Measurements from ENCODE around the gene LZIC.

Gene LZIC

GRCh38 chr1:9882945-9883303, 60.3 kb downstream of the LZIC start:
- H2BK5ac ChIP-seq (ENCODE audit: low read depth, low read length, poor library complexity, severe bottlenecking), result no peak overlapping the region
- peaks cover 38% of the 10 kb centered on the region for H3K79me1 ChIP-seq (replicated peaks; ENCODE audit: low read length, poor library complexity, severe bottlenecking)
- H2BK12ac ChIP-seq (ENCODE audit: low read length in 2 of 2), result no peak overlapping the region
- H3K36me3 ChIP-seq (ENCODE audit: control insufficient read depth in 1 of 2, insufficient read depth in 2 of 2, low read depth in 1 of 2, low read length in 2 of 2), result peaks cover 0 to 41% of the 10 kb centered on the region in 2 experiments
- H3K14ac ChIP-seq (ENCODE audit: low read length in 2 of 2), result no peak overlapping the region
- no peak overlapping the region for H3K27ac ChIP-seq (ENCODE audit: low read length, poor library complexity, severe bottlenecking)
- no peak overlapping the region for H2AFZ ChIP-seq (ENCODE audit: low read depth, low read length)
- no peak overlapping the region for H3K4me3 ChIP-seq (ENCODE audit: insufficient read depth in 1 of 2, low read depth in 1 of 2, low read length in 2 of 2)
- DNase-seq, result no peak
- no peak overlapping the region for H3K9ac ChIP-seq (ENCODE audit: low read length)
- no peak overlapping the region for H3K4me2 ChIP-seq (ENCODE audit: low read length, poor library complexity, severe bottlenecking)
- H3K4me1 ChIP-seq (ENCODE audit: control insufficient read depth, insufficient read depth, low read depth, low read length), result peaks cover 32% of the 10 kb centered on the region
- H3K23ac ChIP-seq (ENCODE audit: low read length in 2 of 2), result no peak overlapping the region
- H2AK5ac ChIP-seq (ENCODE audit: low read length, severe bottlenecking), result no peak overlapping the region
- H4K91ac ChIP-seq (ENCODE audit: low read length), result no peak overlapping the region
- peak overlapping the region; percentile 27 for H2BK120ac ChIP-seq (ENCODE audit: low read depth, low read length)
- H4K8ac ChIP-seq (ENCODE audit: low read length), result no peak overlapping the region
- no peaks in the 10 kb centered on the region for H3K9me3 ChIP-seq (ENCODE audit: control insufficient read depth, low read length)
- no peak overlapping the region for H3K4ac ChIP-seq (ENCODE audit: low read depth in 1 of 2, low read length in 2 of 2)
- peak overlapping the region in 1 of 2 experiments; percentile 52 for H3K18ac ChIP-seq (ENCODE audit: low read depth in 1 of 2, low read length in 2 of 2)
- no peak overlapping the region for H2BK15ac ChIP-seq (ENCODE audit: low read depth, poor library complexity, severe bottlenecking)
- peaks cover 0 to 5% of the 10 kb centered on the region in 2 experiments for H3K27me3 ChIP-seq (ENCODE audit: control insufficient read depth in 1 of 2, insufficient read depth in 1 of 2, low read length in 2 of 2)
- WGBS, result 95% methylated on average over 12 of the region's 12 CpGs

- DNase-seq, result no peak
- peak overlapping the region; percentile 9 for H4K91ac ChIP-seq (ENCODE audit: low read length)
- H3K4me3 ChIP-seq (ENCODE audit: insufficient read depth in 1 of 2, low read depth in 1 of 2, low read length in 2 of 2), result no peak overlapping the region
- H2AK5ac ChIP-seq (ENCODE audit: low read length, severe bottlenecking), result peak overlapping the region; percentile 42
- no peak overlapping the region for H3K23ac ChIP-seq (ENCODE audit: low read length in 2 of 2)
- peak overlapping the region; percentile 27 for H2BK120ac ChIP-seq (ENCODE audit: low read depth, low read length)
- H3K27ac ChIP-seq (ENCODE audit: low read length, poor library complexity, severe bottlenecking), result peak overlapping the region; percentile 5
- H2BK15ac ChIP-seq (ENCODE audit: low read depth, poor library complexity, severe bottlenecking), result peak overlapping the region; percentile 29
- 94% methylated on average over 12 of the region's 12 CpGs for WGBS
- H3K4me1 ChIP-seq (ENCODE audit: control insufficient read depth, insufficient read depth, low read depth, low read length), result peaks cover 34% of the 10 kb centered on the region
- no peak overlapping the region for H3K4me2 ChIP-seq (ENCODE audit: low read length, poor library complexity, severe bottlenecking)
- no peak overlapping the region for H3K4ac ChIP-seq (ENCODE audit: low read depth in 1 of 2, low read length in 2 of 2)
- H3K9me3 ChIP-seq (ENCODE audit: control insufficient read depth, low read length), result no peaks in the 10 kb centered on the region
- H4K8ac ChIP-seq (ENCODE audit: low read length), result no peak overlapping the region
- peaks cover 0 to 44% of the 10 kb centered on the region in 2 experiments for H3K36me3 ChIP-seq (ENCODE audit: control insufficient read depth in 1 of 2, insufficient read depth in 2 of 2, low read depth in 1 of 2, low read length in 2 of 2)
- no peak overlapping the region for H2BK5ac ChIP-seq (ENCODE audit: low read depth, low read length, poor library complexity, severe bottlenecking)
- no peak overlapping the region for H2AFZ ChIP-seq (ENCODE audit: low read depth, low read length)
- H3K27me3 ChIP-seq (ENCODE audit: control insufficient read depth in 1 of 2, insufficient read depth in 1 of 2, low read length in 2 of 2), result peaks cover 0 to 5% of the 10 kb centered on the region in 2 experiments
- peaks cover 41% of the 10 kb centered on the region for H3K79me1 ChIP-seq (replicated peaks; ENCODE audit: low read length, poor library complexity, severe bottlenecking)
- peak overlapping the region in 1 of 2 experiments; percentile 14 for H3K14ac ChIP-seq (ENCODE audit: low read length in 2 of 2)
- H3K9ac ChIP-seq (ENCODE audit: low read length), result no peak overlapping the region
- peak overlapping the region in 1 of 2 experiments; percentile 42 for H2BK12ac ChIP-seq (ENCODE audit: low read length in 2 of 2)
- H3K18ac ChIP-seq (ENCODE audit: low read depth in 1 of 2, low read length in 2 of 2), result peak overlapping the region; percentile 54 to 69
Observed at GRCh38 chr1:9882296-9882944, 60.8 kb downstream of the LZIC start.

- no peak overlapping the region for H2BK5ac ChIP-seq (ENCODE audit: low read depth, low read length, poor library complexity, severe bottlenecking)
- no peak overlapping the region for H2AFZ ChIP-seq (ENCODE audit: low read depth, low read length)
- H4K8ac ChIP-seq (ENCODE audit: low read length), result peak overlapping the region; percentile 7
- no peak overlapping the region for H3K4me3 ChIP-seq (ENCODE audit: insufficient read depth in 1 of 2, low read depth in 1 of 2, low read length in 2 of 2)
- H4K91ac ChIP-seq (ENCODE audit: low read length), result no peak overlapping the region
- H2BK120ac ChIP-seq (ENCODE audit: low read depth, low read length), result no peak overlapping the region
- H2AK5ac ChIP-seq (ENCODE audit: low read length, severe bottlenecking), result peak overlapping the region; percentile 42
- peak overlapping the region in 1 of 2 experiments; percentile 57 for H3K4ac ChIP-seq (ENCODE audit: low read depth in 1 of 2, low read length in 2 of 2)
- WGBS, result 54% methylated on average over 2 of the region's 2 CpGs
- no peak overlapping the region for H2BK15ac ChIP-seq (ENCODE audit: low read depth, poor library complexity, severe bottlenecking)
- peak overlapping the region; percentile 17 for H3K27ac ChIP-seq (ENCODE audit: low read length, poor library complexity, severe bottlenecking)
- H3K4me2 ChIP-seq (ENCODE audit: low read length, poor library complexity, severe bottlenecking), result no peak overlapping the region
- no peak overlapping the region for H2BK12ac ChIP-seq (ENCODE audit: low read length in 2 of 2)
- no peak overlapping the region for H3K23ac ChIP-seq (ENCODE audit: low read length in 2 of 2)
- no peaks in the 10 kb centered on the region for H3K9me3 ChIP-seq (ENCODE audit: control insufficient read depth, low read length)
- H3K18ac ChIP-seq (ENCODE audit: low read depth in 1 of 2, low read length in 2 of 2), result peak overlapping the region; percentile 21 to 69
- H3K79me1 ChIP-seq (replicated peaks; ENCODE audit: low read length, poor library complexity, severe bottlenecking), result peaks cover 38% of the 10 kb centered on the region
- peaks cover 0 to 5% of the 10 kb centered on the region in 2 experiments for H3K27me3 ChIP-seq (ENCODE audit: control insufficient read depth in 1 of 2, insufficient read depth in 1 of 2, low read length in 2 of 2)
- peak; percentile 64 for DNase-seq
- H3K14ac ChIP-seq (ENCODE audit: low read length in 2 of 2), result peak overlapping the region in 1 of 2 experiments; percentile 14
- peaks cover 0 to 42% of the 10 kb centered on the region in 2 experiments for H3K36me3 ChIP-seq (ENCODE audit: control insufficient read depth in 1 of 2, insufficient read depth in 2 of 2, low read depth in 1 of 2, low read length in 2 of 2)
- H3K4me1 ChIP-seq (ENCODE audit: control insufficient read depth, insufficient read depth, low read depth, low read length), result peaks cover 34% of the 10 kb centered on the region
- H3K9ac ChIP-seq (ENCODE audit: low read length), result peak overlapping the region; percentile 42
Observed at GRCh38 chr1:9881838-9882249, 61.3 kb downstream of the LZIC start.

Small RNA genes lying within 50 kb of the gene (small RNA-seq; reads per million reads assigned to genes)
- gene MIR5697 (ENCODE audit: low read depth), result 1.4 reads per million

Measured in mesenchymal stem cell (in vitro differentiated cells and primary cell).